LNCAP (cell line): ENCODE measurements around the gene PKD1L1.

Experiments used
- CTCF ChIP-seq: fragments of 450-650 bp; IDR thresholded peaks from 2 replicates; pipeline ENCODE4 v1.5.1; 2017; ENCODE audit warnings: mild to moderate bottlenecking

Gene PKD1L1

GRCh38 chr7:47908720-47909119 is 39.5 kb downstream of the PKD1L1 start:
- TF ChIP-seq CTCF: no peak

GRCh38 chr7:47907981-47908616 is 40.2 kb downstream of the PKD1L1 start:
- no peak for TF ChIP-seq CTCF

- no peak for TF ChIP-seq CTCF
Observed at GRCh38 chr7:47906883-47907282, 41.4 kb downstream of the PKD1L1 start.

GRCh38 chr7:47905076-47905920 is 43.0 kb downstream of the PKD1L1 start:
- no peak for TF ChIP-seq CTCF

GRCh38 chr7:47902013-47902412 is 46.3 kb downstream of the PKD1L1 start:
- no peak for TF ChIP-seq CTCF

GRCh38 chr7:47901542-47901941 is 46.7 kb downstream of the PKD1L1 start:
- no peak for TF ChIP-seq CTCF

- no peak for TF ChIP-seq CTCF
Observed at GRCh38 chr7:47897831-47898230, 50.4 kb downstream of the PKD1L1 start.
